ENCODE data around the gene SPATA3. TPM values are rescaled to one million over a fixed set of nuclear protein-coding genes. Genes with fewer than 3 reads are reported as not detected.

SPATA3 gene
- total RNA-seq, 1 donor from 2014 or later = not detected

DNA sequence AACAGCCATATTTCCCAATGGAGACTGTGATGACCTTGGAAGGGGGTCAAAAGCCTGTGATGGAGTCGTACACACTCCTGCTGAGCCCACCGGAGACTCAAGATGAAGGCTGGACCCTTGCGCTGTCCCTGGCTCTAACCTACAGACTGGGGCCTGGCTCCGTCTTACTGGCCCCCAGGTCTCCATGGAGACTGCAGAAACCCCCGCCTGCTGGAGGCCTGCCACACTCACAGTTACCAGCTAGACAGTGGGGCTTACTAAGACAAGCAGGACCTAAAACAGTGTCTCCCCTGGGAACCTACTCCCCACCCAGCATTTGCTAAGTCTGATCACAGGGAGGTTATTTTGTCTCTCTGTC, 51.0 kb downstream of the SPATA3 start:
- TF ChIP-seq, protein P1, sequence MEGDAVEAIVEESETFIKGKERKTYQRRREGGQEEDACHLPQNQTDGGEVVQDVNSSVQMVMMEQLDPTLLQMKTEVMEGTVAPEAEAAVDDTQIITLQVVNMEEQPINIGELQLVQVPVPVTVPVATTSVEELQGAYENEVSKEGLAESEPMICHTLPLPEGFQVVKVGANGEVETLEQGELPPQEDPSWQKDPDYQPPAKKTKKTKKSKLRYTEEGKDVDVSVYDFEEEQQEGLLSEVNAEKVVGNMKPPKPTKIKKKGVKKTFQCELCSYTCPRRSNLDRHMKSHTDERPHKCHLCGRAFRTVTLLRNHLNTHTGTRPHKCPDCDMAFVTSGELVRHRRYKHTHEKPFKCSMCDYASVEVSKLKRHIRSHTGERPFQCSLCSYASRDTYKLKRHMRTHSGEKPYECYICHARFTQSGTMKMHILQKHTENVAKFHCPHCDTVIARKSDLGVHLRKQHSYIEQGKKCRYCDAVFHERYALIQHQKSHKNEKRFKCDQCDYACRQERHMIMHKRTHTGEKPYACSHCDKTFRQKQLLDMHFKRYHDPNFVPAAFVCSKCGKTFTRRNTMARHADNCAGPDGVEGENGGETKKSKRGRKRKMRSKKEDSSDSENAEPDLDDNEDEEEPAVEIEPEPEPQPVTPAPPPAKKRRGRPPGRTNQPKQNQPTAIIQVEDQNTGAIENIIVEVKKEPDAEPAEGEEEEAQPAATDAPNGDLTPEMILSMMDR (IDR thresholded peaks at IDR 0.05) = no peak
- TF ChIP-seq POLR2A (IDR thresholded peaks at IDR 0.05) (no peak), POLR2AphosphoS5 (IDR thresholded peaks at IDR 0.05; ENCODE audit: insufficient read depth in 1 of 2, low read depth in 1 of 2) (no peak)
- H3K9me3 ChIP-seq = no peaks in the 10 kb centered on the region
- intact Hi-C loops (cut with DNase I) = no loop called here
- H3K4me1 ChIP-seq = peaks cover under 1% of the 10 kb centered on the region
- no peak overlapping the region for H3K4me3 ChIP-seq
- H3K27ac ChIP-seq = no peak overlapping the region
- no peaks in the 10 kb centered on the region for H3K27me3 ChIP-seq
- DNase-seq (ENCODE audit: extremely low spot score in 2 of 2) = no peak
- no peaks in the 10 kb centered on the region for H3K36me3 ChIP-seq

DNA sequence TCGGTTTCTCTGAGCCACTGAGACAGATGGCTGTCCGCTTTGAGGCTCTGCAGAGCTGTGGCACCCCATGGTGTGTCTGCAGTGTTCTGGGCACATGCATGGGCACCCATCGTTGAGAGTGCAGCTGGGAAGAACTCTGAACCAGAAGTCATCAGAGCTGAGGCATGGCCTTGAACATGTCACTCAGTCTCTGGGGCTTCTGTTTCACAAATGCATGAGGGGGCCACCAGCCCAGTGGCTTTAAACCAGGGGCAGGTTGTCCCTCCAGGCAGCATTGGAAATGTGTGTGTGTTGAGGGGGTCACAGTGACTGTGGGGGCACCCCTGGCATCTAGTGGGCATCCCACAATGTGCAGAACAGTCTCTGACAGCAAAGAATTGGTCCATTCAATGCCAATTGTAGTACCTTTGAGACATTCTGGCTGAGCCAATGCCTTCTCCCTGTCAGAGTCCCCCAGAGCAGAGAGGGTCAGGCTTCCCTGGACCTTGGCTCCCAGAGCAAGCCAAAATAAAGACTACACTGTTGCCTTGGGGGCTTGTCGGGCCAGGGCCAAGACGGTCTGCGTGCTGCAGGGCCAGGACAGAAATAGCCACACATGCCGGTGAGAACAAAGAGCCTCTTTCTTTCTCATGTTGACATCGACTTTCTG, 51.5 kb downstream of the SPATA3 start:
- no peak for DNase-seq (ENCODE audit: extremely low spot score in 2 of 2)
- Histone ChIP-seq H3K36me3 (no peaks in the 10 kb centered on the region), H3K4me3 (no peak overlapping the region), H3K4me1 (peaks cover 6% of the 10 kb centered on the region), H3K27me3 (no peaks in the 10 kb centered on the region), H3K27ac (no peak overlapping the region), H3K9me3 (no peaks in the 10 kb centered on the region)
- intact Hi-C loops (cut with DNase I) = no loop called here
- TF ChIP-seq POLR2AphosphoS5 (IDR thresholded peaks at IDR 0.05; ENCODE audit: insufficient read depth in 1 of 2, low read depth in 1 of 2) (no peak), POLR2A (IDR thresholded peaks at IDR 0.05) (no peak)
- TF ChIP-seq, protein P1 (IDR thresholded peaks at IDR 0.05) = no peak

DNA sequence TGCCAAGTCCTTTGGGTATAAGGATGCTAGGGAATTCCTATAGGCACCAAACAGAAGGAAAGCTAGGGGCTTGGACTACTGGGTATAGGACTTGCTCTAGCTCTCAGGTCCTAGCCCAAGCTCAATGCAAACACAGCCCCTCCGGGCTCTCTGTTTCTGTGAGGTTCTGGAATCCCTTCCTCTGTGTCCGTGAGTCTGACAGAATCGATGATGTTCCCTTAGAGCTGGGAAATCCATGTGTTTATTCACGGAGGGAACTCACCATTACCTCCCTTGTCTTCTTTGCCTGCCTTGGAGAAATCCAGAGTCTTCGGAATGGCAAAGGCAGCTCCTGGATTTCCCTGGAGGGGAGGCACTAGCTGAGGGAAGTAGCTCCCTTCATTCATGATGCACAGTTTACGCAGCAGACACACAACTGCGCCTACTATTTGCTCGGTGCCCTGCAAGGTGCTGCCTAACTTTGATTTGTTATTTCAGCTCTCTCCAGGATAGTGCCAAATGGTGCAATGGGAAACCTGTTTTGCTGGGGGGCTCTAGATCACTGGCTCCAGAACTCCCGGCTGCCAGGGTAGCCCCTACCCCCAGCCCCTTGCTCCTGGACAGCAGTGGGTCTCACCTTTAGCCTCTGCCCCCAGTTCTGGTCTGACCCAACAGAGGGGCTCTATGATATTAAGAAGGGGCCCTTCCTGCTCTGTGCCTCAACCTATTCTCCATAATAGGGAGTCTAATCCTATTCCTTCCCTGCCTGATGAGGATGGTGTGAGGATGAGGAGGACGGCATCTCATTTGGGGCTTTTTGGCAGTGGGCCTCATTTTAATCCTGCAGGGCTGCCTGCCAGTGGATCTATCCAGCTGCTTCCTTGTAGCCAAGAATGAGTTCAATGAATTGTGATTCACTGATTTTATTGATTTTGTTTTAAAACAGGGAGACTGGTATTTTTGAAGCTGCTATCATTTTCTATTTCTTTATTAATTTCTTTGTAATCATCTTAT, 52.3 kb downstream of the SPATA3 start:
- H3K9me3 ChIP-seq = no peaks in the 10 kb centered on the region
- no peaks in the 10 kb centered on the region for H3K36me3 ChIP-seq
- DNase-seq (ENCODE audit: extremely low spot score in 2 of 2) = no peak
- TF ChIP-seq, protein P1 (IDR thresholded peaks at IDR 0.05) = no peak
- TF ChIP-seq POLR2AphosphoS5 (IDR thresholded peaks at IDR 0.05; ENCODE audit: insufficient read depth in 1 of 2, low read depth in 1 of 2) = no peak
- no peak for TF ChIP-seq POLR2A (IDR thresholded peaks at IDR 0.05)
- H3K27me3 ChIP-seq = no peaks in the 10 kb centered on the region
- intact Hi-C loops (cut with DNase I) = no loop called here
- no peak overlapping the region for H3K4me3 ChIP-seq
- H3K4me1 ChIP-seq = peaks cover 7% of the 10 kb centered on the region
- no peak overlapping the region for H3K27ac ChIP-seq

DNA sequence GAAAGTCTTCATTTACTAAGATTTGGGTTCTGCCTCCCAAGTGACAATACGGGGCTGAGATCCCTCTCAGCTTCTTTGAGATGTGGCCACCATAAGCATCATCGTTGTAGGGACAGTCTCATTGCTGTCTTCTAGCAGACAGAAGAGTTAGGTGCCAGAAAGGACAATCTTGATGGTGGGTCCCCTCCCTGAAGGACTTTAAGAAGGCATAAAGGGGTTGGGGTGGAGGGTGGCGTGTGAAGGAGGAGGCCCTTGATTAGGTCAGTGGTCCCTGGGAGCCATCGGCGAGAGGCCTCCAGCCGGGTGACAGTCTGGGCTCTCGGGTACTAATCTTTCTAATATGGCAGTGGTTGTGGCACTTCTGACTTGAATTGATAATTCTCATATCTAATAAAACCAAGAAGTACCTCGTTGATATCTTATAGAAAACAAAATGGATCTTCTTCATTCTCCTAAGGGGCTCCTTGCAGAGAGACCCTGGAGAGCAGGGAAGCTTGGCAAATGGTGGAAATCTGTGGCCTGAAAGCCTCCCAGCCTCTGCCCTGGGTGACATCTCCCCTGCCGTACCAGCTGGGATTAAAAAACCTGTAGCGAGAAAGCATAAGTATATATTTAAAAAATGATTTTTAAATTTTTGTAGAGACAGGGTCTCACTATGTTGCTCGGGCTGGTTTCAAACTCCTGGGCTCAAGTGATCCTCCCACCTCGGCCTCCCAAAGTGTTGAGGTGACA, 53.5 kb downstream of the SPATA3 start:
- DNase-seq (ENCODE audit: extremely low spot score in 2 of 2) = no peak
- Histone ChIP-seq H3K27me3 (no peaks in the 10 kb centered on the region), H3K9me3 (no peaks in the 10 kb centered on the region), H3K4me3 (no peak overlapping the region), H3K27ac (no peak overlapping the region), H3K36me3 (no peaks in the 10 kb centered on the region), H3K4me1 (peaks cover 7% of the 10 kb centered on the region)
- intact Hi-C loops (cut with DNase I) = no loop called here
- no peak for TF ChIP-seq POLR2A (IDR thresholded peaks at IDR 0.05)
- TF ChIP-seq, protein P1 (IDR thresholded peaks at IDR 0.05) = no peak
- no peak for TF ChIP-seq POLR2AphosphoS5 (IDR thresholded peaks at IDR 0.05; ENCODE audit: insufficient read depth in 1 of 2, low read depth in 1 of 2)
